Activated CD4-positive, alpha-beta T cell treated with anti-CD3 and anti-CD28 coated beads for 4 hours (primary cell): Measurements from ENCODE around the gene IGFBP3.

Source experiments
- DNase-seq, 2 donors: peaks; one replicate each; pipeline ENCODE4 v3.0.0-alpha.2; 2020

The IGFBP3 gene

DNA sequence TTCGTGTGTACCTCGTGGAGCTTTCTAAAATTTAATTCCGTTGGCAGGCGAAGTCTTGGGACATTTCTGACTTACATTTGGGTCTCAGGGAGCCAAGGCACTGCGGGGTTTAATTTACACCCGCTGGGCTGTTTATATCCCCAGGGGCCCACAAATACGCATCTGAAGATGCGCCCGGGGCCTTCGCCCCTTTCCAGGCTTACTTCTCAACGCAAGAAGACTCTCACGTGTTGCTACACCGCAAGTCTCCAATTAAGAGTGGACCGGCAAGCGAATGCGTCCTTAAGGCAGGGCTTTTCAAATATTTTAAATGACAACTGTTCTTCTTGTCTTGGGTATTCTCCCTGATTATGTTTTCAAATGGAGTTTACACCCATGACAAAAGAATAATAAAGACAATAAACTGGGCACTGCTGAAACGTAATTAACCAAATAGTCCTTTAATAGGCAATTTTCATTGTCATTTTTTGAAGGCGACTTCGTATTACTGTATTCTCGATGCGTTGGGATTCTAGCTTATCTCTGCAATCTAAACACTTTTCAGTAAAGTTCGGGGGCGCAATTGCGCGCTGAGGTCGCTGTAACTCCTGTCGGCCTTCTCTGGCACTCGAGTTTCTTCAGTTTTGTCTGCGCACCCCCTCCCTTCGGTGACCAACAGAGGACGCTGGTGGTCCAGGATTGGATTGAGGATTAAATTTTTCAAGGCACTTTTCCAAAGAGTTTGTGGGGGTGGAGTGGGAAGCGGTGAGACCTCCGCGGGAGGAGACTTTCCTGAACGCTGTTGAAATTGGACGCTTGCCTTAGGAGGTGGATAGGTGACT, 837 bp upstream of the IGFBP3 start:
- DNase-seq: no peak

DNA sequence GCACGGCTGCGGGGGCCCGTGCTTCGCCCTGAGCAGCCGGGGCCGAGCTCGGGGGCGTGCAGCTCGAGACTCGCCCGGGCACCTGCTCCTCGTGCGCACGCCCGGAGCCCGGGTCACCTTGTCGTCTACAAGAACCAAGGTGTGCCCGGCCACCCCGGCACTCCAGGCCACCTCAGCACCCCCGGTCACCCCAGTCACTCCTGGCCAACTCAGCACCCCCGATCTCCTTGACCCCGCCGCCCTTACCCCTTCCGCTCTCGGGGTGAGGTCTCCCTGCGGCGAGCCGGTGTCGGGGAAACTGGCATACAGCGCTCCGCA, 268 bp upstream of the IGFBP3 start:
- DNase-seq: no peak

DNA sequence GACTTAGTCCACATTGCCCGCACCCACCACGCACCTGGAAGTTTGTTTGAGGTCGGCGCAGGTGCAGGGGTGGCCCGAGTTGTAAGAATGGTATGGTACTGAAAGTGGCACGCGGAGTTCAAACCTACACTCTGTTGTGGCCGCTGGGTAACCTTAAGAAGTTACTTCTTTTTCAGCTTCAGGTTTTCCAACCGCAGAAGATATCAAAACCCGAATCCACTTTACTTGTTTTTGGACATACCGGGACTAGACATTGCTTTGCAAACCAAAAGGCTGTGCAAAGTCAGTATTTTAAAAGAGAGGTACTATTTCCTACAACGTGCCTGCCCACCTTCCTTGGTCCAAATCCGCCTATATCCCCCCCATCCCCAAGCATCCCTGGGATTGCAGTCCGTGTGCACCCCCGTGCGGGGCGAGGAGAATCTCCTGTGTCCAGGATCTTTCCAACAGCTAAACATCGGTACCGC, 1.0 kb downstream of the IGFBP3 start:
- no peak for DNase-seq

DNA sequence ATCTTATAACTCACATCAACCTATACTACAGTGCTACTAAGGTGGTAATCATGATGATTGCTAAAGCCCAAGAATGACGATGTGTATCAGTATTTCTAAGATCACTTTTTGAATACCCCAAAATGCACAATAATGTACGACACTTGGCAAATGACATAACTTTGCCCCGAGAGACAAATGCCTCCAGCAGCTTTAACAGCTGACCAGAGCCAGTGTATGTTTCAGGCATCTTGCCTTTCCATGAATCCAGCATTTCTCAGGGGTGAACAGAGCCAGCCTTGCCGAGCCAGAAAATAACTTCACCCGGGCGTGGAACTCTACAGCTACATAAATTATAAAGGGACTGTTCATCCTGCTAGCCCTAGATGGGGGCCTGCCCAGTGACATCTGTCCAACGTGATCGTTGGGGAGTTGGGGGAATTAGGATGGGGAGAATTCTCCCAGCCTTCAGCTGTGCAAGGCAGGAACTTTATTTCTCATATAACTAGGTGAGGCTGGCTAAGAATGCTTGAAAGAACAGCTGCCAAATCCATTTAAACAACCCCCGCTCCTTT, 1.8 kb downstream of the IGFBP3 start:
- DNase-seq: no peak

DNA sequence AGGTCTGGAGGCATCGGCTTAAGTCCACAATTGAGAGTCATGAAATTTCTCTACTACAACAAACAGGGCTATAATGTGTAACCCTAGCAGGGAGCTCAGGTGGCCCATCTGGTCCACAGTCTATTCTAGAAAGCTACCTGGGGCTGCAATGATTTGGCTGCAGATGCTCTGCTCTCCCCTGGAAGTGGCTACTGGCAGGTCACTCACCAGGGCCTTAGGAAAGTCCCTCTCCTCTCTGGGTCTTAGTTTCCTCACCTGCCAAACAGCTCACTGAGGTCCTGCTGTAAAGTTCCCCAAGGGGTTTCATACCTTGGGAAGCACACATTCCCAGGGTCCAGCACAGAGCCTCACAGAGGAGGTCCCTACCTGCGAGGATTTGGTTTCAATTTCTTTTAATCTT, 2.5 kb downstream of the IGFBP3 start:
- DNase-seq: no peak

DNA sequence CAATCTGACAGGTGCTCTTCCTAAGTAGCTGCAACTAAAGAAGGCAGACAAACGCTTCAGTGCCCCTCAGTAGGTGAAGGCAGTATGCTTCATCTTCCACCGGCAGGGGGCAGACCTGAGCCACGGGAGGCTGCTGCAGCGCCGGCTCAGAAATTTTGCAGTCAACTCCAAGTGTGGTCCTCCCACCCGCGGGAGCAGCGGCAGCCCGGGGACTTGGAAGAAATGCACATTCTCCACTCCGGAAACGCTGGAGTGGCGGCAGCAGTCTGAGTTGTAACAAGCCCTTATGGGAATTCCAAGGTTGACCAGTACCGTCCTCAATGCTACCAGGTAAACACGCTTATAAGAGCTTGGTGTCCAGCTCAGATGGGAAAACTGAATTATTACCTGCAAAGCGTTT, 3.4 kb downstream of the IGFBP3 start:
- peak; percentile 58 to 73 for DNase-seq

DNA sequence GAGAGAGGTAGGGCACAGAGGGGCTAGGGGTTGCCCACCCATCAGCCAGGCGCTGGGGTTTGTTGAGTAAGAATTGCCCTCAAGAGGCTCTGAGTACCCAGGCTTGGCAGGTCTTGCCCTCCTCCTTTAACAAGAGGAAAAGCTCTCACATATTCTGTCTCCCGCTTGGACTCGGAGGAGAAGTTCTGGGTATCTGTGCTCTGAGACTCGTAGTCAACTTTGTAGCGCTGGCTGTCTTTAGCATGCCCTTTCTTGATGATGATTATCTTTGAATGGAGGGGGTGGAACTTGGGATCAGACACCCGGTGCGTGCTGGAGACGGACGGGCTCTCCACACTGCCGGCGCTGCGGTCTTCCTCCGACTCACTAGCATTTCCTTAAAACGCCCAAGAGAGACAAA, 4.0 kb downstream of the IGFBP3 start:
- DNase-seq: no peak

DNA sequence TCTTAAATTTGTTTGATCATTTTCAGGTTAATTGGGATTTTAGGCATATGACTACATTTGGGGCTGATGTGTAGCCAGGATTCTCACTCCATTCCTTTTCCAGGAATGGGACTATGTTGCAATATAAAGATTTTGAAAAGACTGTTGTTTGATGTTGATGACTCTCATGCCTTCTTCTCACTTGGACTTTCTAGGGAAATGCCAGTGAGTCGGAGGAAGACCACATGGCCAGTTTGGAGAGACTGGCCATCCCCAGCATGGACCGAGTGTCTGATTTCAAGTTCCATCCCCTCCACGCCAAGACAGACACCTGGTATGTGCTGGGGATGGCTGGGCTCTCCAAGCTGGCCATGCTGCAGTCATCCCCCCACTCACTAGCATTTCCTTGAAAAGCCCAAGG, 5.5 kb downstream of the IGFBP3 start:
- DNase-seq: no peak

DNA sequence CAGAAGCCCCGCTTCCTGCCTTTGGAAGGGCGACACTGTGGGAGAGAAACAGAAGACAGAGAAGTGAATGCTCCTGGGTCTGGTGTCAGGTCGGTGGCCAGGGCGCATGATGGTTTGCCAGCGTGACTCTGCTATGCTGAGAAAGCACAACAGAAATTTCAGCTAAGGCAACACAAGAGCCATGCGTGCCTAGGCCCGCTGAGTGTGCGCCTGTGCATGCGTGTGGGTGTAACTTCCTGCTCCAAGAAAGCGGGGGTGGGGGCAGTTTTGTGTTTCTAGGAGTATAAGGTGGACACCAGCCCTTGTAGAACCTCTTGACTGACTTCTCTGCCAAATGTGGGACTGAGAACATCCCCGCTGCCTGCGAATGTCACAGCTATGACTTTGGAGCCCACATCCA, 6.2 kb downstream of the IGFBP3 start:
- DNase-seq: no peak

DNA sequence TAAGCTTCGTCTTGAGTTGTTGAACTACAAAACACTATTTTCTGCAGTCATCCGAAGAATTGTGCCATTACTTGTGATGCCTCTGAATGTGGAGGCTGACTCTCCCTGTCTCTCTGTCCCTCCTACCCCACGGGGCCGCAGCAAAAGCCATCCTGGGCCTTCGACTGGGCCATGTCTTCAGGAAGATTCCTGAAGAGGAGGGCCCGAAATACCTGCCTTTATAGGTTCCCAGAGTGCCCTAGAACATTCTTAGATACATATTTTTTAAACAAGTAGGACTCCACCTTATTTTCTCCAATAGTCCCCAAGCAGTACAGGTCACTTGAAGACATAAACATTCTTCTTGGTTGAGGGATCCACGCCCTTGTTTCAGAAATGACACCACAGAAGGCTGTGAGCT, 8.1 kb downstream of the IGFBP3 start:
- DNase-seq: no peak

DNA sequence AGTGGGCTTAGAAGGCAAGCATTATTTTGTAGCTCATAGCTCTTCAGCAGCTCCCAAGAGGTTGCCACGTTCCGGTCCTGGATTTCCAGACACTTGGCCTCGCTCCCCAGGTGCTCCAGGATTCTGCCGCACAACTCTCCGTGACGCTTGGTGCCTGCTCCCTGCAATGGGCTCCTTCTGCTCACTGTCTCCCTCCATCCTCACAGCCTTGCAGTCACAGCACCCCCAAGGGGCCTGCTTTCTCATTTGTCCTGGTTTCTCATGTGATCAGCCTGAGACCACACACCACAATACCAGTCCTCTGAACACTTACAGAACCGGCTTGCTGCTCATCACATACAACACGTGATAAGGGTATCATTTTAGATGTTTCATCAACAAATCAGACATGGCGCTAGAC, 9.8 kb downstream of the IGFBP3 start:
- DNase-seq: no peak

DNA sequence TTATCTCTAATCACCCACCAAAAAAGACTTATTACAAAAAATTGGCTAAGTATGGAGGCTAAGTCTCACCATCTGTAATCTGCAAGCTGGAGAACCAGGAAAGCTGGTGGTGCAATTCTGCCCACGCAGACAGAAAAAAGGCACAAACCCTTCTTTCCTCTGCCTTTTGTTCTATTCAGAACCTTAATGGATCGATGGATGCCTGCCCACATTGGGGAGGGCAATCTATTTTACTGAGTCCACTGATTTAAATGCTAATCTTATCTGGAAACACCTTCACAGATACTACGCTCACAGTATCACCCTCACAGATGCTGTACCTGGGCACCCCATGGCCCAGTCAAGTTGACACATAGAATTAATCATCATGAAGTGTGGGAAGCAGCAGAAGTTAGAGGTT, 10.2 kb downstream of the IGFBP3 start:
- DNase-seq: no peak

DNA sequence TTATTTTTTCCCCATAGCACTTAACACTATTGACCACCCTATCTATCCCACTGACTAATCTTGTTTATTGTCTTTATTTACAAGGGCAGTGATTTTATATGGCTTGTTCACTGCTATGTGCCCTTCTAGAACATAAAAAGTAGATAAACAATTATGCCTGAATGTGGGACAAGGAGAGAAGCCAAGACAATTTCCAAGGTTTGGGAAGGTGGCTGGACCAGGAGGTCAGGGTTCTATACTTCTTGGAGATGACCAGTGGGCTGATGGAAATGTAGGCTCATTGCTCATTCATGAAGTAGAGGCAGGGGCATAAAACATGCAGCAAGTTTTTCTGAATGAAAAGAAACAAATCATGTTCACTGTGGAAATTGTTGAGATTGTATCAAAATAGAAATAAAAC, 11.5 kb downstream of the IGFBP3 start:
- no peak for DNase-seq

DNA sequence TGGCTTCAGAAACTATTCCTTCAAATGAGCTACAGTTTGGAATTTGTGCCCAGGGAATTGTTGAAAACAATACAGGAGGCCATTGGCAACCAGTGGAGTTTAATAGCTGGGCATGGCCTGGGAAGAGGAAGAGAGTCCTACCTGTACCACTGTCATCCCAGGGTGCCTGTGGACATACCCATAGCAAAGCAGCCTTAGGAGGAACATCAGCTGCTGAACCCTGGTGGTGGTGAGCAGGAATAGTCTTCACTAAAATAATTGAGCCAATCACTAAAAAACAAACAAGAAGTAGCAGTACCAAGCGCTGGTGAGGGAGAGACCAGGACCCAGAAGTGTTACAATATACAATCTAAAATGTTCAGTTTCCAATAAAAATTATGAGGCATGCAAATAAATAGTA, 18.3 kb downstream of the IGFBP3 start:
- DNase-seq: no peak

DNA sequence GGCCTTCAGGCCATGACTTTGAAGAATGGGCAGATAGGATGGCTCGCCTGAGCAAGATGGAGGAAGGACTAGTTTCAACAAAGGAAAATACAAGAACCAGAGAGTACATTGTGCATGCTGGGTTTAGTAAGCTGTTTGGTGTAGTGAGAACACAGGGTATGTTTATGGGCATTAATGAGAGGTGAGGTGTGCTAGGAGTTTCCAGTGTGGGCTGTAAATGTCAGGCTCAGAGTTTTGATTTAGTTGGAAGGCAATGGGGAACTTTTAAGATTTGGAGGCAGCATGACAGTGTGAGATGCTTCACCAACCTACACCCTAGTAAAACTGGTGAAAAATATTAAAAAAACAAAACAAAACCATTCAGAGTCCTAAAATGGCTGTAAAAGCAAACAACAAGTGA, 19.5 kb downstream of the IGFBP3 start:
- no peak for DNase-seq

DNA sequence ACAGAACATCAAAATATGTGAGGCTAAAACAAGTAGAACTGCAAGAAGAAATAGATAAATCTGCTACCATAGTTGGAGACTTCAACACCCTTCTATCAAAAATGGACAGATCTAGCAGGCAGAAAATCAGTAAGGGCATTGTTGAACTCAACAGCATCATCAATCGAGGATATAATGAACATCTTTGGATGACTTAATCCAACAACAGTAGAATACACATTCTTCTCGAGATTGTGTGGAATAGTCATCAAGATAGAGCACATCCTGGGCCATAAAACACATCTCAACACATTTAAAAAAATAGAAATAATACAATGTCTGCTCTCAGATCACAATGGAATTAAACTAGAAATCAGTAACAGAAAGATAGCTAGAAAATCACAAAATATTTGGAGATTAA, 22.9 kb downstream of the IGFBP3 start:
- no peak for DNase-seq

DNA sequence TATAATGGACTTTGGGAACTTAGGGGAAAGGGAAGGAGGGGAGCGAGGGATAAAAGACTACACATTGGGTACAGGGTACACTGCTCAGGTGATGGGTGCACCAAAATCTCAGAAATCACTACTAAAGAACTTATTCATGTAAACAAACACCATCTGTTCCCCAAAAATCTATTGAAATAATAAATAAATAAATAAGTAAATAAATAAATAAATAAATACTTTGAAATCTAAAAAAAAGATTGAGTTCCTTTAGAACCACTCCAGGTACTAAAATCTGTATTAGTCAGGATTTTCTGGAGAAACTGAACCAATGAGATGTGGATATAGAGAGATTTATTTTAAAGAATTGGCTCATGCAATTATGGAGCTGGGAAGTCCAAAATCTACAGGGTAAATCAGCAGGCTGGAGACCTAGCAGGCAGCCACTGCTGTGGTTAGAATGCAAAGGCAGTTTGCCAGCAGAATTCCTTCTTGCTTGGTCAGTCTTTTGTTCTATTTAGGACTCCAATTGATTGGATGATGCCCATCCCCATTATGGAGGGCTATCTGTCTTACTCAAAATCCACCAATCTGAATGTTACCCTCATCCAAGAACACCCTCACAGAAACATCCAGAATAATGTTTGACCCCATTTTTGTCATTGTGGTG, 23.9 kb downstream of the IGFBP3 start:
- DNase-seq: no peak

DNA sequence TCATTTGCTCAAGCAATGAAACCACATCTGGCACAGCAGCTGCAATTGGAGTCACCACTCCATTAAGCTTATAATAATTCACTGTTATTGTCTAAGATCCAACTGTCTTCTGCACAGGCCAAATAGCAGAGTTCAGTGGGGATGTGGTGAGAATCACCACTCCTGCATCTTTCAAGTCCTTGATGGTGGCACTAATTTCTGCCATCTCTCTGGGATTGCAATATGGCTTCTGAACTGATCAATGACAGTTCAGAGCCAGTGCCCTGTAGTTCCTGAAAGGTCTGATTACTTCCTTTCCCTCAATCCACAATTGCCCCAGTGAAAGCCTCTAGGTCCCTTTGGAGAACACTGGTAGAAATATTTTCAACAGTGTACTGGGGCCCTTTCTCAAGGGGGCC, 26.4 kb downstream of the IGFBP3 start:
- no peak for DNase-seq

DNA sequence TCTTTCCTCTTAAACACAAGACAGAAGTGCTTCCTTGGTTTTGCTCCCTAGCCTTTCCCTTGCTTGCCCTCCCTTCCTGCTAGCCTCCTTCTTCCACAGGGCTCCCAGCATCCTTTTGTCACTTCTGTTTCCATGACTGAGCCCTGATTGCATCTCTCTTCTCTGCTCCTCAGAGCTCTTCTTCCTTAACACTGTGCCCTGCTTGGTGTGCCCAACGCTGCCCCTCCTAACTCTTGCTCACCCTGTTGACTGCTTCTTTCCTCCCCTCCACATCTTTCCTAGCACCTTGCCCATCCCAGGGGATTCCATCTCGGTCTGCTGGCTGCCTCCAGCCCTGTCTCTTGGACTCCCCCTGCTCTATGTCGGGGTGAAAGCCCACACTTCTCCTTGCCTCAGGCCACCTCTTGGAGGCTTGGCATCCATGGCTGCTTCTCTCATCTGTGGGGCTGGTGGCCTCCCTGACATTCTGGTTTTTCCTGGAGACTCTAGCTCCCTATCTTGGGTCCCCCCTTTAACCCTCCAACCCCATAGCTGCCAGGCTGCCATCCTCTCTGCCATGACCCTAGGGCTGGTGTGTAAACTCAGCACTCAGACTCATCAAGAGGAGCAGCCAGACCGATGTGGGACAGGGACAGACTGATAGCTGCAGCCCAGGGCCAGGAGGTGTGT, 26.9 kb downstream of the IGFBP3 start:
- DNase-seq: no peak

DNA sequence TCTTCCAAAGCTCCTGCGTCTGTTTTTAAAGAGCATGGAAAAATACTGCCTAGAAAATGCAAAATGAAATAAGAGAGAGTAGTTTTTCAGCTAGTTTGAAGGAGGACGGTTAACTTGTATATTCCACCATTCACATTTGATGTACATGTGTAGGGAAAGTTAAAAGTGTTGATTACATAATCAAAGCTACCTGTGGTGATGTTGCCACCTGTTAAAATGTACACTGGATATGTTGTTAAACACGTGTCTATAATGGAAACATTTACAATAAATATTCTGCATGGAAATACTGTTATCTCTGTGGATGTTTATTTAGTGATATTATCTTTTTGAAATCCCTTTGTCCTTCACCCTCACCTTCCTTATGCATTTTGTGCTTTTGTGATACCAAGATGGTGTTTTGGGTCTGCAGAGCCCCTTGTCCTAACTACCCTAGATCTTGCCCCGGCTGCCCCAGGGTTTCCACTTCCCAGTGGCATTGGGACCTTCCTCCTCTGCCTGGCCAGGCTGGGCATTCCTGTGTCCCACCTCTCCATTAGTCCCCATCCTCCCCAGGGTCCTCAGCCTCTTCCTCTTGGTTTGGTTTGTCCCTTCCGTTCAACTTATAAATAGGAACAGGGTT, 27.6 kb downstream of the IGFBP3 start:
- no peak for DNase-seq

DNA sequence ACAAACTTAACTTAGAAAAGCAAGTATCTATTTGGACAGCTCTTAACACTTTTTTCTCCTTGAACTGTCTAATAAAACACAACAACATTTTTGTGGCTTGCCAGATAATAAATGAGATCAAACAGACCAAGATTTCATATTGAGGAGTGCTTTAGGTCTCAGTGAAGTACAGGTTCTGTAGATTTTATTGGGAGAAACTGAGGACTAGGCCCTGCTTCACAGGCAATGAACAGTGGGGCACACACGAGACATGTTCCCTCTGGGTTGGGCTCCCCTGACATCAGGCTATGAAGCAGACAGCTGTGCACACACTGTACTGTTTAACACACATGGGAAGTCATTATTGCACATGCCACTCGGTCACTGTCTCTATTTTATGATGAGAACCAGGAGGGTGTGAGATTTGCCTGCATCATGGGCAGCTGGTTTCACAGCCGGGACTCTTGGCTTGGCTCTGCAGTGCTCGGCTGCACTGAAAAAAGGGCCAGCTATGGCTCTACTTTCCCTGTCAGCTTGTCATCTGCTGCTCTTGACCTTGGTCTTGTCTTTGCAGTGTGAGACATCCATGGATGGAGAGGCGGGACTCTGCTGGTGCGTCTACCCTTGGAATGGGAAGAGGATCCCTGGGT, 28.6 kb downstream of the IGFBP3 start:
- DNase-seq: no peak

DNA sequence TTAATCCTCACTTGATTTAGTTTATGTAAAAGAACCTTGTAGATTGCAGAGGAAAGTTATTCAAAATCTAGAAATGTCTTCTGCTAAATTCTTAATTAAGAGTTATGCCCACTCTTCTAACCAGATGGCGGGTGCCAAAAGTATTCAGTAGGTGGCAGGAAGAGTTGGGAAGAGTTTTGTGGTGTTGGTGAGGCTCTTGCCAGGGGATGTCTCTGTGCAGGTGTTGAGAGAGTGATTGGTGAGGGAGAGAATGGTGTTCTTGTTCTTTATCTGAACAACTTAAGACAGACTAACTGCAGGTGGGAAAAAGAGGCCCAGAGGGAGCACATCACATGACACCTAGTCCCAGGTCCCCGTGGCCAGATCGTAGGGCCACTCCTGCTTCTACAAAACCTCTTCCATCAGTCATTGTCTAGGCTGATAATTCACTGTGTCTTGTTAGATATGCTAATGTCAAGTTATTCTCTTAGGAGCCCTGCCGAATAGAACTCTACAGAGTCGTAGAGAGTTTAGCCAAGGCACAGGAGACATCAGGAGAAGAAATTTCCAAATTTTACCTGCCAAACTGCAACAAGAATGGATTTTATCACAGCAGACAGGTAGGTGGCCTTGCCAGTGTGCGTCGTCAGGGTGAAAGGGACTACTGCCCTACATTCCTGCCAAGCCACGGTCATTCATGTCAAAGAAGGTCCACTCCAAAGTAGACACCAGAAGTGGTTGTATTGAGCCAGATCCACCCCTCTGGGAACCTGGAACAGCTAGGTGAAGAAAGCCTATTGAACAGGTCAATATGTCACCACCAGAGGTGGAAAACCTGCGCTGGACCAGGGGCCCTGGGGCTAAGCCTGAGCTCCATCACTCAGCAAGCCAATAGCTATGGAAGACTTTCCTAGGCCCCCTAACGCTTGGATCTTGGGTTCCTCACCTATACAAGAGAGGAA, 29.3 kb downstream of the IGFBP3 start:
- DNase-seq: no peak
